Lower leg skin (tissue), 3 donors: ENCODE measurements around the gene GLCE.

Experiments
- POLR2A ChIP-seq, 2 donors: fragments of 450-650 bp; IDR thresholded peaks; one replicate each; pipeline ENCODE4 v1.6.1; 2016 to 2017; ENCODE audit warnings: antibody characterized with exemption in 2 of 2, mild to moderate bottlenecking in 1 of 2, moderate library complexity in 1 of 2
- TF ChIP-seq, protein P1 (sequence below), 3 donors: fragments of 450-650 bp; IDR thresholded peaks; one replicate each; pipeline ENCODE4 v1.5.1; 2016; ENCODE audit warnings: antibody characterized with exemption in 3 of 3, mild to moderate bottlenecking in 3 of 3, moderate library complexity in 2 of 3

DNA sequence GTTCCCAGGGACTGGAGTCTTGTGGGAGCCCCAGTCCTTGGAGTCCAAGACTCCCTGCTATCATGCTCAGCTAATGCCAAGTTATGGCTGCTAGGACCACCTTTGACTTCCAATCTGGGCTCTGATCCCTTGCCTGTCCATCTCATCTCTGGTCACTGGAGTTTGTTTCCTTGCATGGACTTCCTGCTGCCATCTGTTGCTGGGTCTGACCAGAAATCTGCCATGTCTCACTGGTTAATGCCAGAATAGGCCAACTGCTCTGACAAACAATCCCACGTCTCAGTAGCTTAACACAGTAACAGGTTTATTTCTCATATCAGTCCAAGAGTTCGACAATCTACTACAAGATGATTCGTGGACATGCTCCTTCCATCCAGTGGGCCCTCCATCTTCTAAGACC lies 10.1 kb upstream of the GLCE start:
- TF ChIP-seq, protein P1, sequence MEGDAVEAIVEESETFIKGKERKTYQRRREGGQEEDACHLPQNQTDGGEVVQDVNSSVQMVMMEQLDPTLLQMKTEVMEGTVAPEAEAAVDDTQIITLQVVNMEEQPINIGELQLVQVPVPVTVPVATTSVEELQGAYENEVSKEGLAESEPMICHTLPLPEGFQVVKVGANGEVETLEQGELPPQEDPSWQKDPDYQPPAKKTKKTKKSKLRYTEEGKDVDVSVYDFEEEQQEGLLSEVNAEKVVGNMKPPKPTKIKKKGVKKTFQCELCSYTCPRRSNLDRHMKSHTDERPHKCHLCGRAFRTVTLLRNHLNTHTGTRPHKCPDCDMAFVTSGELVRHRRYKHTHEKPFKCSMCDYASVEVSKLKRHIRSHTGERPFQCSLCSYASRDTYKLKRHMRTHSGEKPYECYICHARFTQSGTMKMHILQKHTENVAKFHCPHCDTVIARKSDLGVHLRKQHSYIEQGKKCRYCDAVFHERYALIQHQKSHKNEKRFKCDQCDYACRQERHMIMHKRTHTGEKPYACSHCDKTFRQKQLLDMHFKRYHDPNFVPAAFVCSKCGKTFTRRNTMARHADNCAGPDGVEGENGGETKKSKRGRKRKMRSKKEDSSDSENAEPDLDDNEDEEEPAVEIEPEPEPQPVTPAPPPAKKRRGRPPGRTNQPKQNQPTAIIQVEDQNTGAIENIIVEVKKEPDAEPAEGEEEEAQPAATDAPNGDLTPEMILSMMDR (IDR thresholded peaks at IDR 0.05) = no peak
- TF ChIP-seq POLR2A (IDR thresholded peaks at IDR 0.05) = no peak
